NCI-H1930 (cell line): ENCODE data around the gene MICALL1.

Experiments used
- DNase-seq, 2 experiments: peaks; one replicate each; lab custom pipeline; 2025; lab: John Stamatoyannopoulos, UW

MICALL1 gene

GRCh38 chr22:37982151-37982785, 76.2 kb downstream of the MICALL1 start:
- DNase-seq: no peak

GRCh38 chr22:37982938-37983859, 77.1 kb downstream of the MICALL1 start:
- no peak for DNase-seq

GRCh38 chr22:37983860-37984791, 78.0 kb downstream of the MICALL1 start, which contains the start of gene SOX10:
Gene SOX10, minus strand, starts transcription at chr22:37984555. Its CDS starts 771 bp downstream, at chr22:37983784.
- no peak for DNase-seq

GRCh38 chr22:37985050-37985585, 79.0 kb downstream of the MICALL1 start:
- no peak for DNase-seq

- no peak for DNase-seq
Observed at GRCh38 chr22:37985751-37986281, 79.7 kb downstream of the MICALL1 start.

GRCh38 chr22:37986371-37986770, 80.3 kb downstream of the MICALL1 start:
- no peak for DNase-seq

- no peak for DNase-seq
Observed at GRCh38 chr22:37989146-37990045, 83.3 kb downstream of the MICALL1 start.

- DNase-seq: no peak
Observed at GRCh38 chr22:37990301-37990700, 84.2 kb downstream of the MICALL1 start.

GRCh38 chr22:37990862-37991261, 84.8 kb downstream of the MICALL1 start:
- no peak for DNase-seq

GRCh38 chr22:37991731-37992442, 85.8 kb downstream of the MICALL1 start:
- DNase-seq: no peak
